GM08714 (cell line): Measurements from ENCODE around the gene OSBPL9.

Experiments used
- H3K4me3 ChIP-seq: fragments of 200-500 bp; sonication (Bioruptor generic); 2 replicates; pipeline ENCODE4 v1.5.1; 2014; ENCODE audit warnings: mild to moderate bottlenecking, low read length, inconsistent platforms
- ZNF274 ChIP-seq: IDR thresholded peaks from 2 replicates; pipeline ENCODE4 v1.6.1; 2012; ENCODE audit warnings: mild to moderate bottlenecking, low read depth, low read length

The OSBPL9 gene

GRCh38 chr1:51652599-51652998 is 35.7 kb downstream of the OSBPL9 start:
- no peak for TF ChIP-seq ZNF274
- H3K4me3 ChIP-seq = no peak overlapping the region

GRCh38 chr1:51653127-51653526 is 36.2 kb downstream of the OSBPL9 start:
- no peak for TF ChIP-seq ZNF274
- H3K4me3 ChIP-seq = no peak overlapping the region

DNA sequence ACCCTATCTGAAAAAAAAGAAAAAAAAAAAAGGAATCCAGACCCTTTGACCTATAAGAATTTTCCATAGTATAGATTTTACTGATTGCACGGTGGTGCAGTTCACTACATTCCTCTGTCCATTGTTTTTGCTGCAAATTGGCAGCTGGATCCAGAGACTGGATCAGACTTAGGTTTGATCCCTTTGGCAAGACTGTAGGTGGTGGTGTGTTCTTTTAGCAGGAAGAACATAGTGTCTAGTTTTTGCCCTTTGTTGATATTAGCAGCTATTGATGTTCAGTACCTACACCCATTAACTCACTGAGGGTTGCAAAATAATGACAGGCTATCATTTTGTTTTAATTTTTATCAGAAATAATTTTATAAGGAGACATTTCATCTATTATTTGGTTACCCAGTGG is 37.1 kb downstream of the OSBPL9 start:
- no peak overlapping the region for H3K4me3 ChIP-seq
- no peak for TF ChIP-seq ZNF274

- TF ChIP-seq ZNF274 = no peak
- no peak overlapping the region for H3K4me3 ChIP-seq
Observed at GRCh38 chr1:51656374-51656773, 39.5 kb downstream of the OSBPL9 start.

DNA sequence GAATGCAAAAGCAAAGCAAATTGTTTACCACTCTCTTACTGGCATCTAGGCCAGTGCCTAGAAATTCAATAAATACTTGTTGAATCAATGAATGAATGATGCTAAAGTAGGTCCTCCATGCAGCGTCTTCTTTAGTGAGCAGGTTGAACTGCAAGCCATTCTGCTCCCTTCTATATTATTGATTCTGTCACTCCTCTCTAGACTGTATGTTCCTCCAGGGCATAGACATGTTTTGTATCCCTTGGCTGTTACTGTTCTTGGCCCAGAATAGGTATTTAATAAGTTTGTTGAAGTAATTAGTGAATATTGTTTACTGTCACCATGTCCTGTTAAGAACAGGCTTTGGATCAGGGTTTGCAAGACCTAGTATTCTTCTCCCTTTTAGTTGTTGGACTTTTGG is 43.7 kb downstream of the OSBPL9 start:
- H3K4me3 ChIP-seq = no peak overlapping the region
- TF ChIP-seq ZNF274 = no peak

GRCh38 chr1:51661081-51661518 is 44.2 kb downstream of the OSBPL9 start:
- TF ChIP-seq ZNF274 = no peak
- H3K4me3 ChIP-seq = no peak overlapping the region

DNA sequence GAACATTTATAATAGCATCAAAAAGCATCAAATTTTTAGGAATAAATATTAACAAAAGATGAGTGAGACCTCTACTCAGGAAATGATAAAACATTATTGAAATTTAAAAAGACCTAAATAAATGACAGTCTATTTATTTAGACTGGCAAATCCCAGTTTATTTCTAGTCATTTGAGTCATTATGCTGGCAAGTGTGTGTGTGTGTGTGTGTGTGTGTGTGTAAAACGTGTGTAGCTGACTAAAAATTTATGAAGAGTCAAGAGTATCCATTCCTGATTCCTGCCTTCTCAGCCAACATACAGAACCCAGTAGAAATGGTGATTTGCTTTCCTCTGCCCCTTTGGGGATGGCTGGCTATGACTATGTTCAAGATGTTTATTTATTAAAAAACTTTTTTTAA is 46.2 kb downstream of the OSBPL9 start:
- no peak for TF ChIP-seq ZNF274
- H3K4me3 ChIP-seq = no peak overlapping the region

- TF ChIP-seq ZNF274 = no peak
- no peak overlapping the region for H3K4me3 ChIP-seq
Observed at GRCh38 chr1:51663721-51664120, 46.8 kb downstream of the OSBPL9 start.

- no peak for TF ChIP-seq ZNF274
- H3K4me3 ChIP-seq = no peak overlapping the region
Observed at GRCh38 chr1:51664421-51665240, 47.7 kb downstream of the OSBPL9 start.

DNA sequence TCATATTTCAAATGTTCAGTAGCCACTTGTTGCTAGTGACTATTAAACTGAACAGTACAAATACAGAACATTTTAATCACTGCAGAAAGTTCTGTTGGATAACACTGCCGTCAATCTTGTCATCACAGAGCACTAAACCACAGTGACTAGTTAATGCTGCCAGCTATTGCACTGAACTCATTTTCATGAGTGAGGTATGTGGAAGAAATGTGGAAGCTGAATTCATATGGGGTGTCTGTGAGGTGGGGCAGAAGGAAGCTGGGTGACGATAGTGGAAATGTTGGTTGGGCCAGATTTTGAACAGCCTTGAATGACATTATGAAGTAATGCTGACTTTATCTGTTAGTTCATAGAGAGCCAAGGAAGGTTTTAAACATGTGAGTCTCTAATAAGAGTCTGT is 49.6 kb downstream of the OSBPL9 start:
- TF ChIP-seq ZNF274 = no peak

DNA sequence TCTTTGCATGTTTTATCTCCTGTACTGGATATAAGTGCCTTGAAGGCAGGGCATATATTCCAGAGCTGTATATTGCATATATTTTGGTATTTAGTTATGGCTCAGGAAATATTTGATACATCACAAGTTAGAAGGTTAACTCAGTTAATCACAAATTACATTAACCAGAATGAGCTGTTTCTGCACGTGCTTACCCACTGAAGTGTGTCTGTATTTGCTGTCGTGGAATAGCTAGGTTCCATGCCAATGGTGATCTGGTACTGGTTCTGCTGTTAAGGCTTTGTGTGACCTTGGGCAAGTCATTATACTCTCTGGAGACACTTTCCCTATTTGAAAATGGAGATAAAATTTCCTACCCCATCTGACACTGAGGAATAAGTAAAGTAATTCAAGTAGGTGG is 50.7 kb downstream of the OSBPL9 start:
- no peak for TF ChIP-seq ZNF274

More for the DNA sequence above, 49.6 kb downstream of the OSBPL9 start:
- H3K4me3 ChIP-seq = no peak overlapping the region

GRCh38 chr1:51669272-51669671 is 52.4 kb downstream of the OSBPL9 start:
- no peak overlapping the region for H3K4me3 ChIP-seq
- no peak for TF ChIP-seq ZNF274

More for the DNA sequence above, 50.7 kb downstream of the OSBPL9 start:
- no peak overlapping the region for H3K4me3 ChIP-seq

DNA sequence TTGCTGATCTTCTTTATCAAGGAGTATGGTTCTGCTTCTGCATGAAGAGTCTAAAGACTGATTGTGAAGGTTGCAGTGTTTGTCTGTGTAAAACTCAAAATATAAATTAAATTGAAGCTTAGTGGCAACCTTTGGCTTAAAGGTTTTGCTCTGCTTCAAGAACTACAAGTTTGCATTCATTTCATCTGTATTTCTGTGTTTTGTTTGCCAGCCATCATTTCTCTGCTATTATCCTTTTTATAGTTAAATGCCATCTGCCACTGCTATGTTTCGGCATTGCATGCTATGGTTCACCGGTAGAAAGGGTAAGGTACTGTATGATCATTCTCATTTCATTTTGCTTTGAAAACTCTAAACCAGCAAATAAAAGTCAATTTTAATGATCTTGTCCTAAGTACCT is 52.9 kb downstream of the OSBPL9 start:
- TF ChIP-seq ZNF274 = no peak
- H3K4me3 ChIP-seq = no peak overlapping the region

DNA sequence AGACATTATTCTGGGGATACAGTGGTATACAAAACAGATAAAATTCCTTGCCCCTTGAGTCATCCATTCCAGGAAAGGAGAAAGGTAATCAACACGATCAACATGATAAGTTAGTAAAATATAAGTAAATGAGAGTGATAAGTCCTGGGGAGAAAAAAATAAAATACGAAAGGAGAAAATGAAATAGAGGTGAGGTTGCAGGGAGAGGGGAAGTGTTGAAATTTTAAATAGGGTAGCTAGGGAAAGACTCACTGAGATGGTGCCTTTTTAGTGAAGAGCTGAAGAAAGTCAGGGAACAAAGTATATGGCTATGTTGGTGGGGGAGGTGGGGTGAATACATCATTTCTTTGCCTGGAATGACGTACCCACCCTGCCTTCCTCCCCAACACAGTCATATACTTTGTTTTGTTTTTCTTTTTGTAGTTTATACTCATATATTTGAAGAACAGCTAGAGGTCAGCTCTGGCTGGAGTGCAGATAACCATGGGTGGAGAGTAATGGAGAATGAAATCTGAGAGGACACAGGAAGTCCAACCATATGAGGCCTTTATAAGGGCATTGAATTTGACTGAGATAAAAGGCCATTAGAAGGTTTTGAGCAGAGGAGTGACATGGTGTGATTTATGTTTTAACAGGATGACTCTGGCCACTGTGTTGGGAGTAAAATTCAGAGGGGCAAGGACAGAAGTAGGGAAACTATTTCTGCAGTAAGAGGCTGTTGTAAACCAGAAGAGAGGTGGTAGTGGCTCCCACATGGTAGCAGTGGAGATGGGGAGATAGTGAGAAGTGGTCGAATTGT is 54.8 kb downstream of the OSBPL9 start:
- no peak for TF ChIP-seq ZNF274
- no peak overlapping the region for H3K4me3 ChIP-seq

DNA sequence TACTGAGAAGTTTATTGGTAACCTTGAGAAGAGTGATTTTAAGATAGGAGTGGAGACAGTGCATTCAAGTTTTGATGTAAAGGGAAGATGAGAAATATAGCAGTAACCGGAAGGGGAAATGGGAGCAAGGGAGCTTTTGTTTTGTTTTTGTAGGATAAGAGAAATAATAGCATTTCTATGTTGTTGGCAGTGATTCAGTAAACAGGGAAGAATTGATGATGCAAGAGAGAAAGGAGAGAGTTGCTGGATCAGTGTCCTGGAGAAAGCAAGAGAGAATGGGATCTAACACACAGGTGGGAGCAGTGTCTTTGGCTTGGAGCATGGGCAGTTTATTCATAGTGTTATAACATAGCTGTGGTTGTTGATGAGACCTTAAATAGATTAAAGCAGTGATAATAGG is 56.4 kb downstream of the OSBPL9 start:
- TF ChIP-seq ZNF274 = no peak

More for the DNA sequence above, 56.4 kb downstream of the OSBPL9 start:
- no peak overlapping the region for H3K4me3 ChIP-seq
